PC-9 (cell line): ENCODE measurements around the gene RETN. TPM values are rescaled to one million over a fixed set of nuclear protein-coding genes. Genes with fewer than 3 reads are reported as not detected.

ENCODE experiments used
- BruUV-seq: library from RNA; stranded (reverse); fragments of 400-500 nt; replicated peaks from 2 replicates; lab custom pipeline; 2021; lab: Mats Ljungman, UMichigan
- CTCF ChIA-PET: fragments of 300-600 bp; sonication (Branson Sonifier 250); formaldehyde crosslinking; loops from one replicate; lab custom pipeline; 2022; ENCODE audit warnings: antibody characterized with exemption; lab: Charles Lee
- POLR2A ChIA-PET: fragments of 300-600 bp; sonication (Branson Sonifier 250); formaldehyde crosslinking; loops from one replicate; lab custom pipeline; 2022; ENCODE audit warnings: antibody characterized with exemption; ENCODE audit not compliant: unreplicated experiment; lab: Charles Lee
- DNase-seq, 2 experiments: peaks; one replicate each; pipeline versions ENCODE4 v3.0.0 to v3.0.0-alpha.2; 2015 to 2022; ENCODE audit warnings: mixed read lengths in 1 of 2
- H2AFZ ChIP-seq: fragments of 200-600 bp; sonication (generic); 2 replicates; pipeline ENCODE4 v1.8.1; 2017; ENCODE audit warnings: antibody characterized with exemption
- H3F3A ChIP-seq: fragments of 200-600 bp; sonication (generic); 2 replicates; pipeline ENCODE4 v1.8.1; 2017; ENCODE audit warnings: antibody characterized with exemption, mild to moderate bottlenecking, low read depth; ENCODE audit not compliant: insufficient read depth
- H3K27ac ChIP-seq: fragments of 200-600 bp; sonication (generic); 2 replicates; pipeline ENCODE4 v1.6.1; 2016; ENCODE audit warnings: mixed run types
- H3K27me3 ChIP-seq: fragments of 200-600 bp; sonication (generic); 2 replicates; pipeline ENCODE4 v1.6.1; 2016; ENCODE audit warnings: low read depth, mixed run types; ENCODE audit not compliant: insufficient read depth
- H3K36me3 ChIP-seq: fragments of 200-600 bp; sonication (generic); 2 replicates; pipeline ENCODE4 v1.6.1; 2016; ENCODE audit warnings: low read depth, mixed run types
- H3K4me1 ChIP-seq: fragments of 200-600 bp; sonication (generic); replicated peaks from 2 replicates; pipeline ENCODE4 v1.6.1; 2016; ENCODE audit warnings: mixed run types; ENCODE audit not compliant: insufficient read depth
- H3K4me2 ChIP-seq: fragments of 200-600 bp; sonication (generic); 2 replicates; pipeline ENCODE4 v1.6.1; 2017; ENCODE audit warnings: mixed run types
- H3K4me3 ChIP-seq: fragments of 200-600 bp; sonication (generic); 2 replicates; pipeline ENCODE4 v1.6.1; 2016; ENCODE audit warnings: mixed run types
- H3K79me2 ChIP-seq: fragments of 200-600 bp; sonication (generic); 2 replicates; pipeline ENCODE4 v1.6.1; 2017; ENCODE audit warnings: low read depth, mixed run types
- H3K9me2 ChIP-seq: fragments of 200-600 bp; sonication (generic); 2 replicates; pipeline ENCODE4 v1.8.1; 2017; ENCODE audit warnings: mild to moderate bottlenecking; ENCODE audit not compliant: insufficient read depth
- H3K9me3 ChIP-seq: fragments of 200-600 bp; sonication (generic); 2 replicates; pipeline ENCODE4 v1.8.1; 2016; ENCODE audit warnings: low read depth; ENCODE audit not compliant: insufficient read depth
- H4K20me1 ChIP-seq: fragments of 200-600 bp; sonication (generic); 2 replicates; pipeline ENCODE4 v1.8.1; 2017; ENCODE audit not compliant: insufficient read depth
- CTCF ChIP-seq: fragments of 200-600 bp; sonication (generic); conservative IDR thresholded peaks from 2 replicates; pipeline ENCODE4 v1.6.1; 2017; ENCODE audit warnings: mixed run types, antibody characterized with exemption, mild to moderate bottlenecking, moderate library complexity
- EZH2 ChIP-seq: fragments of 200-600 bp; sonication (generic); IDR thresholded peaks from 2 replicates; pipeline ENCODE4 v1.8.0; 2017; ENCODE audit warnings: antibody characterized with exemption, low read depth
- intact Hi-C: fragments of 100-400 bp; cut with micrococcal nuclease; formaldehyde crosslinking; loops from one replicate; pipeline ENCODE4 v1.10.0; 2022; ENCODE audit not compliant: unreplicated experiment
- total RNA-seq: library from RNA; stranded (reverse); gene quantifications from 2 replicates; pipeline ENCODE4 v1.2.3, GENCODE V29; 2021

The RETN gene
- total RNA-seq, 1 experiment from 2014 or later, result not detected

- Histone ChIP-seq H3K9me2 (no peaks in the 10 kb centered on the region), H3K4me3 (peak overlapping the region; percentile 91), H3K27me3 (peaks cover 16% of the 10 kb centered on the region), H3K9me3 (no peaks in the 10 kb centered on the region), H3K79me2 (peaks cover 19% of the 10 kb centered on the region), H3K27ac (peak overlapping the region; percentile 32; the same call in 1 of the 2 replicates), H3K4me2 (peak overlapping the region; percentile 88), H3F3A (peaks cover 27% of the 10 kb centered on the region; the same call in 1 of the 2 replicates), H3K4me1 (peaks cover 23% of the 10 kb centered on the region), H4K20me1 (peaks cover 25% of the 10 kb centered on the region), H2AFZ (peak overlapping the region; percentile 96), H3K36me3 (0 out of 2 replicates have a peak, but pooled peaks cover 6% of the 10 kb centered on the region)
- no TSS peak for BruUV-seq
- POLR2A ChIA-PET, result no interaction called here
- CTCF ChIA-PET, result interaction anchor here (0.6 to 1.6 kb wide), 11 partner anchors 25 to 187 kb away, joined by 3 to 19 read pairs (median 4); no protein-coding TSS in a partner anchor
- DNase-seq, result peak; percentile 60 to 68
- intact Hi-C loops, result loop anchor here (1.0 to 2.0 kb wide), 2 partner anchors 118 to 171 kb away; no protein-coding TSS in a partner anchor
- peak; percentile 69 for TF ChIP-seq CTCF
- TF ChIP-seq EZH2, result no peak
Measured at GRCh38 chr19:7681340-7682174, 12.7 kb downstream of the RETN start.

- peaks cover 25% of the 10 kb centered on the region for H4K20me1 ChIP-seq
- DNase-seq, result no peak
- no peak overlapping the region for H2AFZ ChIP-seq
- no peaks in the 10 kb centered on the region for H3K9me2 ChIP-seq
- no peak overlapping the region for H3K27ac ChIP-seq
- H3K79me2 ChIP-seq, result peaks cover 19% of the 10 kb centered on the region
- ChIA-PET POLR2A (no interaction called here), CTCF (no interaction called here)
- peaks cover 20% of the 10 kb centered on the region for H3K4me1 ChIP-seq
- TF ChIP-seq EZH2 (no peak), CTCF (no peak)
- H3K4me2 ChIP-seq, result peak overlapping the region; percentile 88
- peak overlapping the region; percentile 91; the same call in 1 of the 2 replicates for H3K4me3 ChIP-seq
- no peaks in the 10 kb centered on the region for H3K9me3 ChIP-seq
- peaks cover 9% of the 10 kb centered on the region; the same call in 1 of the 2 replicates for H3K27me3 ChIP-seq
- TSS peak; percentile 26 for BruUV-seq
- intact Hi-C loops, result no loop called here
- 0 out of 2 replicates have a peak, but pooled peaks cover 6% of the 10 kb centered on the region for H3K36me3 ChIP-seq
- peaks cover 20% of the 10 kb centered on the region for H3F3A ChIP-seq
Measured at GRCh38 chr19:7682175-7682855, 13.5 kb downstream of the RETN start.
